Upper lobe of left lung (tissue), 6 donors: ENCODE measurements around the gene CKAP4. TPM values are rescaled to one million over a fixed set of nuclear protein-coding genes. Genes with fewer than 3 reads are reported as not detected.

Experiments
- ATAC-seq, 2 donors: fragments of 200-7000 bp; cut with Tn5 transposase; one replicate each; pipeline ENCODE4 v1.9.1; 2022; ENCODE audit warnings: mild to moderate bottlenecking in 2 of 2, moderate library complexity in 2 of 2; ENCODE audit not compliant: low FRiP score in 2 of 2
- DNase-seq, 2 donors: peaks; one replicate each; pipeline ENCODE4 v3.0.0-alpha.2; 2019 to 2020
- H3K27ac ChIP-seq, 4 donors: fragments of 200-600 bp; sonication (generic); one replicate each; pipeline ENCODE4 v1.5.1; 2016 to 2019
- H3K27me3 ChIP-seq, 4 donors: fragments of 200-600 bp; sonication (generic); one replicate each; pipeline ENCODE4 v1.5.1; 2017 to 2019
- H3K36me3 ChIP-seq, 4 donors: fragments of 200-600 bp; sonication (generic); one replicate each; pipeline ENCODE4 v1.5.1; 2016 to 2019
- H3K4me1 ChIP-seq, 4 donors: fragments of 200-600 bp; sonication (generic); one replicate each; pipeline ENCODE4 v1.5.1; 2018 to 2019
- H3K4me3 ChIP-seq, 4 donors: fragments of 200-600 bp; sonication (generic); one replicate each; pipeline ENCODE4 v1.5.1; 2017 to 2019; ENCODE audit warnings: mild to moderate bottlenecking in 2 of 4, moderate library complexity in 1 of 4
- H3K9me3 ChIP-seq, 4 donors: fragments of 200-600 bp; sonication (generic); one replicate each; pipeline ENCODE4 v1.5.1; 2018 to 2019
- CTCF ChIP-seq, 6 experiments: fragments of 450-650 bp in 4 of 6; fragments of 200-600 bp in 2 of 6; sonication (generic) in 2 of 6; IDR thresholded peaks; one replicate each; pipeline ENCODE4 v1.5.1; 2016 to 2019; ENCODE audit warnings: antibody characterized with exemption in 6 of 6
- EP300 ChIP-seq, 4 donors: sonication (generic); formaldehyde crosslinking; IDR thresholded peaks; one replicate each; pipeline ENCODE4 v1.5.1; 2017; ENCODE audit warnings: antibody characterized with exemption in 4 of 4, control low read depth in 2 of 4
- POLR2A ChIP-seq, 4 donors: fragments of 450-650 bp; IDR thresholded peaks; one replicate each; pipeline ENCODE4 v1.5.1; 2016 to 2017; ENCODE audit warnings: antibody characterized with exemption in 4 of 4, mild to moderate bottlenecking in 2 of 4
- POLR2AphosphoS5 ChIP-seq, 2 donors: sonication (generic); formaldehyde crosslinking; IDR thresholded peaks; one replicate each; pipeline ENCODE4 v1.5.1; 2017; ENCODE audit warnings: antibody characterized with exemption in 2 of 2
- WGBS, 2 donors: methylation state at CpG; one replicate each; pipeline ENCODE4 v1.1.5; 2017 to 2018; 5-methylcytosine and 5-hydroxymethylcytosine counted together
- total RNA-seq, 6 donors: library from RNA; depleted of rRNA in 4 of 6; stranded (reverse); fragments of >200 nt in 4 of 6; gene quantifications; one replicate each; pipeline versions ENCODE4 v1.1.0 to v1.2.1, GENCODE V29; 2016 to 2021
- donor health status: DM: no; HTN: no; CAD: no; lungs with moderate emphysema.
- donor health status: DM: no; HTN: yes; CAD: no; lungs with severe emphysema.

Gene CKAP4
- total RNA-seq, 6 donors from 2014 or later: 16.8 to 70.8 (median 44.5) TPM

GRCh38 chr12:106227641-106228319, 20.0 kb downstream of the CKAP4 start:
- no peaks in the 10 kb centered on the region for H3K27me3 ChIP-seq
- ATAC-seq: peak; percentile 64 to 68

GRCh38 chr12:106226884-106227640, 20.8 kb downstream of the CKAP4 start:
- Histone ChIP-seq H3K36me3 (no peaks in the 10 kb centered on the region), H3K4me1 (peaks cover 2 to 13% (median 10%) of the 10 kb centered on the region in 4 donors), H3K9me3 (no peaks in the 10 kb centered on the region), H3K27ac (peak overlapping the region; percentile 64 to 88 (median 74)), H3K4me3 (no peak overlapping the region), H3K27me3 (no peaks in the 10 kb centered on the region)
- DNase-seq (peak in 1 of 2 donors; percentile 53), ATAC-seq (peak; percentile 64 to 84)
- TF ChIP-seq POLR2AphosphoS5 (IDR thresholded peaks at IDR 0.05) (no peak), CTCF (IDR thresholded peaks at IDR 0.05) (peak; percentile 66 to 87 (median 80)), POLR2A (IDR thresholded peaks at IDR 0.05) (no peak), EP300 (IDR thresholded peaks at IDR 0.05) (peak in 1 of 4 donors; percentile 2)
- 45 to 46% methylated on average over 11 of the region's 11 CpGs for WGBS, 2 donors

More at GRCh38 chr12:106227641-106228319, 20.0 kb downstream of the CKAP4 start:
- Histone ChIP-seq H3K36me3 (no peaks in the 10 kb centered on the region), H3K27ac (peak overlapping the region; percentile 64 to 88 (median 74)), H3K9me3 (no peaks in the 10 kb centered on the region), H3K4me1 (peaks cover 2 to 13% (median 10%) of the 10 kb centered on the region in 4 donors), H3K4me3 (no peak overlapping the region)
- WGBS, 2 donors: 49 to 78% methylated on average over 5 to 8 of the region's 8 CpGs
- no peak for TF ChIP-seq CTCF (IDR thresholded peaks at IDR 0.05)
- TF ChIP-seq EP300 (IDR thresholded peaks at IDR 0.05): peak in 3 of 4 donors; percentile 6 to 92 (median 50)
- TF ChIP-seq POLR2A (IDR thresholded peaks at IDR 0.05): no peak
- peak; percentile 63 to 79 for TF ChIP-seq POLR2AphosphoS5 (IDR thresholded peaks at IDR 0.05)
- peak; percentile 41 to 95 for DNase-seq

- no peak overlapping the region for H3K27ac ChIP-seq
- TF ChIP-seq POLR2A (IDR thresholded peaks at IDR 0.05) (no peak), EP300 (IDR thresholded peaks at IDR 0.05) (no peak), CTCF (IDR thresholded peaks at IDR 0.05) (no peak), POLR2AphosphoS5 (IDR thresholded peaks at IDR 0.05) (no peak)
- no peaks in the 10 kb centered on the region for H3K9me3 ChIP-seq
- WGBS, 2 donors: 23 to 44% methylated on average over 4 of the region's 4 CpGs
- DNase-seq (no peak), ATAC-seq (no peak)
- no peaks in the 10 kb centered on the region for H3K27me3 ChIP-seq
- no peaks in the 10 kb centered on the region for H3K36me3 ChIP-seq
- peaks cover 2 to 13% (median 10%) of the 10 kb centered on the region in 4 donors for H3K4me1 ChIP-seq
- no peak overlapping the region for H3K4me3 ChIP-seq
Measured at GRCh38 chr12:106224355-106224706, 23.5 kb downstream of the CKAP4 start.

GRCh38 chr12:106223485-106224354, 24.1 kb downstream of the CKAP4 start:
- no peaks in the 10 kb centered on the region for H3K27me3 ChIP-seq
- no peak for TF ChIP-seq POLR2A (IDR thresholded peaks at IDR 0.05)
- peak; percentile 86 to 93 (median 89) for TF ChIP-seq CTCF (IDR thresholded peaks at IDR 0.05)
- WGBS, 2 donors: 36 to 73% methylated on average over 6 to 9 of the region's 9 CpGs
- H3K4me1 ChIP-seq: peaks cover 2 to 13% (median 10%) of the 10 kb centered on the region in 4 donors
- DNase-seq (peak in 1 of 2 donors; percentile 73), ATAC-seq (peak; percentile 89 to 91)
- no peak overlapping the region for H3K27ac ChIP-seq
- H3K36me3 ChIP-seq: no peaks in the 10 kb centered on the region
- no peak overlapping the region for H3K4me3 ChIP-seq
- no peaks in the 10 kb centered on the region for H3K9me3 ChIP-seq
